Left lung (tissue), 10 donors: ENCODE measurements around the gene ARID5A. TPM values are rescaled to one million over a fixed set of nuclear protein-coding genes. Genes with fewer than 3 reads are reported as not detected.
A peak's percentile ranks its signal among the peaks of the same experiment; 100 is the strongest.

ENCODE experiments used
- ATAC-seq: fragments of 200-7000 bp; cut with Tn5 transposase; one replicate; pipeline ENCODE4 v1.9.1; 2020; ENCODE audit warnings: moderate library complexity
- DNase-seq, 4 donors: peaks; one replicate each; pipeline ENCODE4 v3.0.0-alpha.2; 2013 to 2020
- H3K27ac ChIP-seq, 2 donors: fragments of 200-600 bp; sonication (generic) in 1 of 2; one replicate each; pipeline versions ENCODE4 v1.5.0 to v1.8.0; 2020 to 2021
- H3K27me3 ChIP-seq, 2 donors: fragments of 200-600 bp; sonication (generic) in 1 of 2; one replicate each; pipeline versions ENCODE4 v1.5.0 to v1.8.0; 2020 to 2021
- H3K36me3 ChIP-seq, 2 donors: fragments of 200-600 bp; sonication (generic) in 1 of 2; one replicate each; pipeline versions ENCODE4 v1.5.0 to v1.8.0; 2020 to 2021
- H3K4me1 ChIP-seq, 2 donors: fragments of 200-600 bp; one replicate each; pipeline ENCODE4 v1.8.0; 2021
- H3K4me3 ChIP-seq, 2 donors: fragments of 200-600 bp; sonication (generic) in 1 of 2; one replicate each; pipeline versions ENCODE4 v1.5.0 to v1.8.0; 2020 to 2021; ENCODE audit warnings: mild to moderate bottlenecking in 1 of 2
- H3K9me3 ChIP-seq, 2 donors: fragments of 200-600 bp; sonication (generic) in 1 of 2; one replicate each; pipeline versions ENCODE4 v1.5.0 to v1.8.0; 2020 to 2021
- intact Hi-C, 2 donors: fragments of 100-400 bp; cut with DNase I; formaldehyde crosslinking; loops; one replicate each; pipeline versions ENCODE4 v1.11.2 to v1.14.2; 2022
- polyA plus RNA-seq, 6 donors: library from polyadenylated mRNA; unstranded; fragments of 120-200 nt; gene quantifications; one replicate each; pipeline ENCODE4 v1.2.1, GENCODE V29; 2013; ENCODE audit not compliant: insufficient read length in 6 of 6
- total RNA-seq, 2 donors: library from RNA; stranded (reverse); fragmentation: NEBNext Ultra II Directional; extraction: Animal tissue kit (Norgen Biotek cat#: 25700); gene quantifications; one replicate each; pipeline ENCODE4 v1.2.1, GENCODE V29; 2021
- TF ChIP-seq, protein P1 (sequence below), 2 donors: fragments of 200-600 bp; sonication (generic) in 1 of 2; IDR thresholded peaks; one replicate each; pipeline versions ENCODE4 v1.5.0 to v1.8.0; 2021; ENCODE audit warnings: antibody characterized with exemption in 2 of 2
- donor health status: DM: no; HTN: yes; CAD: no.
- donor health status: DM: no; HTN: no; CAD: no.

The ARID5A gene
- total and polyA plus RNA-seq, 8 donors: 6.6 to 30.9 (median 7.5) TPM

DNA sequence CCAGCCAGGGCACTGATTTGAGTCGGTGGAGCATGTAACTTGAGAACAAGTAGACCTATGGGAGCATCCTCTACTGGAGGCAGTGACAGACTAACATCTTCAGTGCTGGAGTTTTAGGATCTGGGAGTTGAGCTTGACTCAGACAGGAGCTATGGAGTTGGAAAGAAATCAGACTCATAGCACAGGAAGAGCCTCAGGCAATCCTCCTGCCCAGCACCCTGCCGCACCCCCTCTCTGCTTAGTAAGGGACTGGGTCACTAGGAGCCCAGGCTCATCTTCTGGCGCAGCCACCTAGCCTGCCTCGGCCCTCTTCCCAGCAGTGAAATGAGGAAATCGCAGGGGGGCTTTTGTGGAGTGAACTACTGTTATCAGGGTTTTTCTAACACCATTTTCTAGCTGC is 3.6 kb downstream of the ARID5A start:
- ATAC-seq: no peak
- Histone ChIP-seq H3K27ac (no peak overlapping the region), H3K27me3 (no peaks in the 10 kb centered on the region), H3K9me3 (no peaks in the 10 kb centered on the region), H3K4me3 (no peak overlapping the region), H3K36me3 (peaks cover 0 to 41% of the 10 kb centered on the region in 2 donors), H3K4me1 (peaks cover 13 to 71% of the 10 kb centered on the region in 2 donors)
- intact Hi-C loops: no loop called here
- TF ChIP-seq, protein P1, sequence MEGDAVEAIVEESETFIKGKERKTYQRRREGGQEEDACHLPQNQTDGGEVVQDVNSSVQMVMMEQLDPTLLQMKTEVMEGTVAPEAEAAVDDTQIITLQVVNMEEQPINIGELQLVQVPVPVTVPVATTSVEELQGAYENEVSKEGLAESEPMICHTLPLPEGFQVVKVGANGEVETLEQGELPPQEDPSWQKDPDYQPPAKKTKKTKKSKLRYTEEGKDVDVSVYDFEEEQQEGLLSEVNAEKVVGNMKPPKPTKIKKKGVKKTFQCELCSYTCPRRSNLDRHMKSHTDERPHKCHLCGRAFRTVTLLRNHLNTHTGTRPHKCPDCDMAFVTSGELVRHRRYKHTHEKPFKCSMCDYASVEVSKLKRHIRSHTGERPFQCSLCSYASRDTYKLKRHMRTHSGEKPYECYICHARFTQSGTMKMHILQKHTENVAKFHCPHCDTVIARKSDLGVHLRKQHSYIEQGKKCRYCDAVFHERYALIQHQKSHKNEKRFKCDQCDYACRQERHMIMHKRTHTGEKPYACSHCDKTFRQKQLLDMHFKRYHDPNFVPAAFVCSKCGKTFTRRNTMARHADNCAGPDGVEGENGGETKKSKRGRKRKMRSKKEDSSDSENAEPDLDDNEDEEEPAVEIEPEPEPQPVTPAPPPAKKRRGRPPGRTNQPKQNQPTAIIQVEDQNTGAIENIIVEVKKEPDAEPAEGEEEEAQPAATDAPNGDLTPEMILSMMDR (IDR thresholded peaks at IDR 0.05): no peak
- peak in 1 of 4 donors; percentile 44 for DNase-seq

DNA sequence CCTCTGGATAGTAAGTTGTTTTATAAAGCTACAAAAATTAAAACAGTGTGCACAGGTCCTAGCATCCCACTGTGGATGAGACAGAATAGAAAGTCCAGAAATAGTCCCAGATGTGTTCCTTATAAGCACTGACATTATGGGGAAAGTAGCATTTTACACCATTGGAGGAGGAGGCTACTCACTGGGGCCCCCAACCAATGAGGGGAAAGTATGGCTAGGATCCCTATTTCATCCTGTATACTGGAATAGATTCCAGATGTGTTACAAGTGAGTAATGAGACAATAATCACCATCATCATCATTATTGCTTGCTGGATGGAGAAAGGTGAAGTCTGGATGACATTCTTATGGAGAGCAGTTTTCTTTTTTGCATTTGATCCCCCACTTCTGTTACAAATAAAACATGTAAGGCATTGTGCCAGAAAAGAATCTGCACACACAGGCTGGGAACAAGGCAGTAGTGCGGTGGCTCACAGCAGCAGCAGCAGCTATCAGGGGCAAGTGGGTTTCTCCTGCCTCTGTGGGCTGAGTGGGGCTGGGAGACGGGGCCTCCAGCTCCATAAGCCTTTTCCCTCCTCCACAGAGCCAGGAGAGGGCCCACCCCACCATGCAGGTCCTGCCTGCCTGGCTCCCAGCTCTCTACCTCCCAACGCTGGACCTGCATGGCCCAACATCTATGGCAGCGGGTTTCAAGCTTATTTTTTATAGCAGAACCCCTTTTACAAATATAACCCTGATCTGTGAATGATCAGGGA is 5.0 kb downstream of the ARID5A start:
- Histone ChIP-seq H3K27ac (no peak overlapping the region), H3K4me3 (no peak overlapping the region), H3K36me3 (peaks cover 0 to 56% of the 10 kb centered on the region in 2 donors), H3K9me3 (no peaks in the 10 kb centered on the region), H3K27me3 (no peaks in the 10 kb centered on the region), H3K4me1 (peaks cover 13 to 69% of the 10 kb centered on the region in 2 donors)
- intact Hi-C loops: no loop called here
- peak in 1 of 4 donors; percentile 48 for DNase-seq
- no peak for ATAC-seq
- TF ChIP-seq, protein P1 (IDR thresholded peaks at IDR 0.05): no peak

DNA sequence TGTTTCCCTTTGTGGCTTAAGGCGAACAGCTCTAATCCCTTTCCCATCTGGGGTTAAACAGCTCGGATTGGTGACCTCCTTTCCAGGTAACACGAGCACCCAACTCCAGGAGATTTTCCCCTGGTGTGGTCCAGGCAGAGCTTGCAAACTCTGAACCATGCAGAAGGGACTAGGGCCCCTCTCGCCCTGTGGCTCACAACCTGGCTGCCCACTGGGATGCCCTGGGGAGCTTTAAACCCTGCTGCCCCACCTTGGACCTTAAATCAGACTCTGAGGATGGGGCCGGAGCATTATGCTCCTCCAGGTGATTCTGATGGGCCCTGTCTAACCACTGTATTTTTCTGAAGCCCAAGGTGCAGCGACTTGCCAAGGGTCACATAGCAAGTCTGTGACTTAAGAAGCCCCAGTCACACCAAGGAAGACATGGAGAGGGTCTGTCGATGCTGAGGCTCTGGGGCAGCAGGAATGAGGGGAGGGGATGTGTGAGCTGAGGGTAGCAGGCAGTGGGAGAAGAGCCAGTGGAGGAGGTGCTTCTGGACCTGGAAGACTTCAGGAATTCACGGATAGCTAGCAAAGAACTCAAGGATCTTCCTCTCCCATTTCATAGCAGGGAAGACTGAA is 5.9 kb downstream of the ARID5A start:
- H3K4me1 ChIP-seq: peaks cover 12 to 74% of the 10 kb centered on the region in 2 donors
- TF ChIP-seq, protein P1 (IDR thresholded peaks at IDR 0.05): no peak
- intact Hi-C loops: no loop called here
- H3K4me3 ChIP-seq: no peak overlapping the region
- peaks cover 0 to 63% of the 10 kb centered on the region in 2 donors for H3K36me3 ChIP-seq
- H3K27ac ChIP-seq: no peak overlapping the region
- DNase-seq: peak in 1 of 4 donors; percentile 38
- no peaks in the 10 kb centered on the region for H3K27me3 ChIP-seq
- ATAC-seq: no peak
- H3K9me3 ChIP-seq: no peaks in the 10 kb centered on the region

DNA sequence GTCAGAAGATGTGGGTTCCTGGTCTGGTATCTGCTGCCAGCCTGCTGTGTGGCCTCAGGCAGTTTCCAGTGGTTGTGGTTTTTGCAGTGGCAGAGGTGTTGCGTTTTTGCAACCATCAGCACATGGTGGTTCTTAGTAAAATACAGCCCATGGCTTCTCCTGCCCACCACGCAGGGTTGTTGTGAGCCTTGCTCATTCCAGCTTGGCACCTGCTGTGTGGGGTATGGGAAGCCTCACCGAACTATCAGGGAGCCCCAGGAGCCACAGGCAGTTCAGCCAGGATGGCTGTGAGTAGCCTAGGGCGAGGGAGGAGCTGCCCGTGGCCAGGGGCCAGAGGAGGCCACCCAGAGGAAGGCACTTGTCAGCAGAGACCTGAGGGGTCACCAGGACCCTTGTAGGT is 9.8 kb downstream of the ARID5A start:
- Histone ChIP-seq H3K4me1 (peaks cover 0 to 36% of the 10 kb centered on the region in 2 donors), H3K27ac (no peak overlapping the region), H3K9me3 (no peaks in the 10 kb centered on the region), H3K27me3 (no peaks in the 10 kb centered on the region), H3K36me3 (peaks cover 0 to 95% of the 10 kb centered on the region in 2 donors), H3K4me3 (no peak overlapping the region)
- ATAC-seq (no peak), DNase-seq (peak in 1 of 4 donors; percentile 39)
- intact Hi-C loops: no loop called here
- TF ChIP-seq, protein P1 (IDR thresholded peaks at IDR 0.05): no peak

DNA sequence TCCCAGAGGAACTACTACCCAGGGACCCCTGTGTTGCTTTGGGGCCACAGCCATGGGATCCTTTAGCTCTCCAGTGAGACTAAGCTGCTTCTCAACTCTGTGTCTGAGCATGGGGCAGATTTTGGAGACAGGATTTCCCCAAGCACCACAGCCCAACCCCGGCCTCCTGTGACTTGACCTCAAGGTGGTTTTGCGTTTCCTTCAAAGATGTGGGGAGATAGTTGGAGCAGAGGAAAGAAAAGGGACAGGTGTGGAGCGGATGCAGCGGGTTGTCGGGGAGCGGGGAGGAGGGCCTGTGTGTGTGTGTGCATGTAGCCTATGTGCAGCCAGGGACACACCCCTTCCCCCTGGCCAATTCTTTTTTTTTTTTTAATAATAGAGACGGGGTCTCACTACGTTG is 10.2 kb downstream of the ARID5A start:
- ATAC-seq (no peak), DNase-seq (peak in 1 of 4 donors; percentile 45)
- TF ChIP-seq, protein P1 (IDR thresholded peaks at IDR 0.05): no peak
- Histone ChIP-seq H3K4me3 (no peak overlapping the region), H3K36me3 (peaks cover 0 to 96% of the 10 kb centered on the region in 2 donors), H3K27ac (no peak overlapping the region), H3K9me3 (no peaks in the 10 kb centered on the region), H3K27me3 (no peaks in the 10 kb centered on the region), H3K4me1 (peaks cover 0 to 31% of the 10 kb centered on the region in 2 donors)
- intact Hi-C loops: no loop called here
